ENCODE measurements around the gene TCF23.
A peak's percentile ranks its signal among the peaks of the same experiment; 100 is the strongest.

TCF23 gene

GRCh38 chr2:27182346-27182745 lies 33.5 kb downstream of the TCF23 start:
- ChIA-PET CTCF (interaction anchor here (0.6 to 1.1 kb wide), 2 partner anchors 12 to 30 kb away, joined by 3 to 4 read pairs; no protein-coding TSS in a partner anchor), POLR2A (ENCODE audit: low non-redundant PET) (interaction anchor here (0.6 kb wide), 1 partner anchor 90 kb away, joined by 3 read pairs; no protein-coding TSS in a partner anchor)
- no peak for DNase-seq (ENCODE audit: low spot score)
- no peak overlapping the region for H3K27ac ChIP-seq
- TF ChIP-seq, protein P1, sequence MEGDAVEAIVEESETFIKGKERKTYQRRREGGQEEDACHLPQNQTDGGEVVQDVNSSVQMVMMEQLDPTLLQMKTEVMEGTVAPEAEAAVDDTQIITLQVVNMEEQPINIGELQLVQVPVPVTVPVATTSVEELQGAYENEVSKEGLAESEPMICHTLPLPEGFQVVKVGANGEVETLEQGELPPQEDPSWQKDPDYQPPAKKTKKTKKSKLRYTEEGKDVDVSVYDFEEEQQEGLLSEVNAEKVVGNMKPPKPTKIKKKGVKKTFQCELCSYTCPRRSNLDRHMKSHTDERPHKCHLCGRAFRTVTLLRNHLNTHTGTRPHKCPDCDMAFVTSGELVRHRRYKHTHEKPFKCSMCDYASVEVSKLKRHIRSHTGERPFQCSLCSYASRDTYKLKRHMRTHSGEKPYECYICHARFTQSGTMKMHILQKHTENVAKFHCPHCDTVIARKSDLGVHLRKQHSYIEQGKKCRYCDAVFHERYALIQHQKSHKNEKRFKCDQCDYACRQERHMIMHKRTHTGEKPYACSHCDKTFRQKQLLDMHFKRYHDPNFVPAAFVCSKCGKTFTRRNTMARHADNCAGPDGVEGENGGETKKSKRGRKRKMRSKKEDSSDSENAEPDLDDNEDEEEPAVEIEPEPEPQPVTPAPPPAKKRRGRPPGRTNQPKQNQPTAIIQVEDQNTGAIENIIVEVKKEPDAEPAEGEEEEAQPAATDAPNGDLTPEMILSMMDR (conservative IDR thresholded peaks at IDR 0.05; ENCODE audit: low read depth): no peak

GRCh38 chr2:27184115-27184514 lies 35.3 kb downstream of the TCF23 start:
- ChIA-PET CTCF (interaction anchor here (0.5 to 0.7 kb wide), 2 partner anchors 21 to 972 kb away, joined by 3 read pairs; no protein-coding TSS in a partner anchor), POLR2A (ENCODE audit: low non-redundant PET) (no interaction called here)
- no peak for DNase-seq (ENCODE audit: low spot score)
- TF ChIP-seq, protein P1 (conservative IDR thresholded peaks at IDR 0.05; ENCODE audit: low read depth): no peak
- no peak overlapping the region for H3K27ac ChIP-seq

- TF ChIP-seq, protein P1 (conservative IDR thresholded peaks at IDR 0.05; ENCODE audit: low read depth): no peak
- ChIA-PET CTCF (no interaction called here), POLR2A (ENCODE audit: low non-redundant PET) (no interaction called here)
- no peak for DNase-seq (ENCODE audit: low spot score)
- no peak overlapping the region for H3K27ac ChIP-seq
These were observed 36.7 kb downstream of the TCF23 start for GRCh38 chr2:27185331-27186026.

DNA sequence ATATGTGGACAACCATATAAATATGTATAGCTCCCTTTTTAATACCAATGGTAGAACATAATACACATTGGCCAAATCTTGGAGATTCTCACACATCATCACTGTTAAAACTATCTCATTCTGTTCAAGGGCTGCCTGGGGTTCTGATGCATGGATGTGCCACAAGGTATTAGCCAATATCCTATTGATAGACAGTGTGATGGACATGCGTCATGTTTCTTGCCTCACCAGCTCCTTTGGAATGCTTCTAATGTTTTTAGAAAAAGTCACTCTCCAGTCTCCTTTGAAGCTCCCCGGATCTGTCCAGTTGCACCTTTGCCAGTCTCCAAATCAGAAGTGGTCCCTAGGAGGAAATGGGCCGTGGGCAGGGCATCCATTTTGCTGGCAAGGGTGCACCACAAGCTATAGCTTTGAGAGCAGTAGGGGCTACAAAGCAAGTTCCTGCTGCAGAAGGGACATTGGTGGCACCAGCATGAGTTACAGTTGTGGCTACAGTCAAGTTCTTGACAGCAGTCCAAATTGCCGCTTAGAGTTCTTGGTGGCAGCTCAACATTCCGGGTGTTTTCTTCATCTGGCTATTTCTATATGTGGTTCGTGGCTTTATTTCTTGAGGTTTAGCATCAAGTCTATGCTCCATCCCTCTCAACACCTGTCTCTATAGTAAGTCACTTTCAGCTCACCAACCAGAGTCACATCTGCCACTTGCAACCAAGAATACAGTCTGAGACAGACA lies 38.0 kb downstream of the TCF23 start:
- ChIA-PET CTCF (interaction anchor here (0.6 kb wide), 1 partner anchor 1769 kb away, joined by 3 read pairs; no protein-coding TSS in a partner anchor), POLR2A (ENCODE audit: low non-redundant PET) (interaction anchor here (0.6 kb wide), 1 partner anchor 12 kb away, joined by 6 read pairs; no protein-coding TSS in a partner anchor)
- TF ChIP-seq, protein P1 (conservative IDR thresholded peaks at IDR 0.05; ENCODE audit: low read depth): no peak
- DNase-seq (ENCODE audit: low spot score): no peak
- H3K27ac ChIP-seq: no peak overlapping the region

DNA sequence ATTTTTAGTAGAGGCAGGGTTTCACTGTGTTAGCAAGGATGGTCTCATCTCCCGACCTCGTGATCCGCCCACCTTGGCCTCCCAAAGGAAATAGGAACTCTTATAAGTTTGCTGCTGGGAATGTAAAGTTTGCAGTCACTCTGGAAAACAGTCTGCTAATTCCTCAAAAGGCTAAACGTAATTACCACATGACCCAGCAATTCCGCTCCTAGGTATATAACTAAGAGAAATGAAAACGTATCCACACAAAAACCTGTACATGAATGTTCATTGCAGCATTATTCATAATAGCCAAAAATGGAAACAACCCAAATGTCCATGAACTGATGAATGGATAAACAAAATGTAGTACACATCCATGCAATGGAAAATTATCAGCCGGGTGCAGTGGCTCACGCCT lies 41.2 kb downstream of the TCF23 start:
- no peak overlapping the region for H3K27ac ChIP-seq
- TF ChIP-seq, protein P1 (conservative IDR thresholded peaks at IDR 0.05; ENCODE audit: low read depth): no peak
- ChIA-PET CTCF (no interaction called here), POLR2A (ENCODE audit: low non-redundant PET) (no interaction called here)
- no peak for DNase-seq (ENCODE audit: low spot score)

DNA sequence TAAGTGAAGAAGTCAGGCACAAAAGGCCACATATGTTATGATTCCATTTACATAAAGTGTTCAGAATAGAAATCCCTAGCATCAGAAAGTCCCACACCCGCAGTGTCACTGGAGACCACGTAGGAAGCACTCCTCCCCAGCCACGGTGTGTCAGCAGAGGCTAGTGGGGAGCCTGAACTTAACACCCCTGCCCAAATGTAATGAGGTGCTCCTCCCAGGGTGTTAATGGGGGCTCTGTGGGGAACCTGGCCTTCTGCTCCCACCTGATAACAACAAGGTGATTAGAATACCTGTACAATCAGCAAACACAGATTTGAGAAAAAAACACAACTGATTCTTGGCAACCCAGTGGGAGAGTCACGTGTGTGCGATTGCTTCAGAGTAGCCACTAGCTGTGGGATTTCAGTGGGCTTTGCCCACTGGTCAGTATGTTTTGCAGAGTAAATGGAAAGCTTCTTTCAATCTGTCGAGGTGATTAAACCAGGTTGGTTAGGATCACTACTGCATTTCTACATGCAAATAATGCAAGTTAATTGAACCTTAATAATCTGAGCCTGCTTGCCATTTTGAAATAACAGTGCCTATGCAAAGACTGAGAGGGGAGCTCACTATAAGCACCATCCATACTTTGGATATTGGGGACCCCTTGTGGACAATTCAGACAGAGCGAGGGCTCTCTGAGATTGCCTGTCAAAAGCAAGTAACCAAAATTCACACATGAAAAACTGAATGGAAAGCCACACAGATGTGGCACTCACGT lies 42.4 kb downstream of the TCF23 start:
- ChIA-PET CTCF (interaction anchor here (0.5 to 1.9 kb wide), 5 partner anchors 90 to 229 kb away, joined by 3 to 14 read pairs (median 5); no protein-coding TSS in a partner anchor), POLR2A (ENCODE audit: low non-redundant PET) (no interaction called here)
- peak; percentile 57 for DNase-seq (ENCODE audit: low spot score)
- TF ChIP-seq, protein P1 (conservative IDR thresholded peaks at IDR 0.05; ENCODE audit: low read depth): peak; percentile 65
- H3K27ac ChIP-seq: no peak overlapping the region
